ENCODE results near the gene IL12A.

IL12A gene

DNA sequence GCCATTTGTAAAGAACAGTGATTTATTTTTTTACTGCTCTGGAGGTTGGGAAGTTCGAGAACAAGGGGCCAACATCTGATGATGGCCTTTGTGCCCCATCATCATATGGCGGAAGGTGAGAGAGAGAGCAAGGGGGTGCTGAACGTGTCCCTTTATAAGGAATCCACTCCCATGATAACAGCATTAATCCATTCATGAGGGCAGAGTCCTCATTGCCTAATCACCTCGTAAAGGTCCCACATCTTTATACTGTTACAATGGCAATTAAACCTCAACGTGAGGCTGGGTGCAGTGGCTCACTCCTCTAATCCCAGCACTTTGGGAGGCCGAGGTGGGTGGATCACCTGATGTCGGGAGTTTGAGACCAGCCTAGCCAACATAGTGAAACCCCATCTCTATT is 8.3 kb downstream of the IL12A start:
- Histone ChIP-seq H3K4me3 (replicated peaks; ENCODE audit: insufficient read depth, low read length) (no peak overlapping the region), H3K27me3 (ENCODE audit: insufficient read depth, poor library complexity, severe bottlenecking) (no peaks in the 10 kb centered on the region), H3K27ac (replicated peaks) (no peak overlapping the region)
- DNase-seq (ENCODE audit: low read depth in 1 of 2, low spot score in 1 of 2) = no peak
- TF ChIP-seq CTCF (IDR thresholded peaks at IDR 0.05; ENCODE audit: insufficient read depth, low read length) = no peak
- TF ChIP-seq SPI1 (IDR thresholded peaks at IDR 0.05; ENCODE audit: borderline replicate concordance, low read depth) = no peak
- TF ChIP-seq GABPA (IDR thresholded peaks at IDR 0.05; ENCODE audit: low read depth) = no peak
- no peak for TF ChIP-seq POLR2AphosphoS5 (IDR thresholded peaks at IDR 0.05; ENCODE audit: low read depth)
- TF ChIP-seq, protein P1, sequence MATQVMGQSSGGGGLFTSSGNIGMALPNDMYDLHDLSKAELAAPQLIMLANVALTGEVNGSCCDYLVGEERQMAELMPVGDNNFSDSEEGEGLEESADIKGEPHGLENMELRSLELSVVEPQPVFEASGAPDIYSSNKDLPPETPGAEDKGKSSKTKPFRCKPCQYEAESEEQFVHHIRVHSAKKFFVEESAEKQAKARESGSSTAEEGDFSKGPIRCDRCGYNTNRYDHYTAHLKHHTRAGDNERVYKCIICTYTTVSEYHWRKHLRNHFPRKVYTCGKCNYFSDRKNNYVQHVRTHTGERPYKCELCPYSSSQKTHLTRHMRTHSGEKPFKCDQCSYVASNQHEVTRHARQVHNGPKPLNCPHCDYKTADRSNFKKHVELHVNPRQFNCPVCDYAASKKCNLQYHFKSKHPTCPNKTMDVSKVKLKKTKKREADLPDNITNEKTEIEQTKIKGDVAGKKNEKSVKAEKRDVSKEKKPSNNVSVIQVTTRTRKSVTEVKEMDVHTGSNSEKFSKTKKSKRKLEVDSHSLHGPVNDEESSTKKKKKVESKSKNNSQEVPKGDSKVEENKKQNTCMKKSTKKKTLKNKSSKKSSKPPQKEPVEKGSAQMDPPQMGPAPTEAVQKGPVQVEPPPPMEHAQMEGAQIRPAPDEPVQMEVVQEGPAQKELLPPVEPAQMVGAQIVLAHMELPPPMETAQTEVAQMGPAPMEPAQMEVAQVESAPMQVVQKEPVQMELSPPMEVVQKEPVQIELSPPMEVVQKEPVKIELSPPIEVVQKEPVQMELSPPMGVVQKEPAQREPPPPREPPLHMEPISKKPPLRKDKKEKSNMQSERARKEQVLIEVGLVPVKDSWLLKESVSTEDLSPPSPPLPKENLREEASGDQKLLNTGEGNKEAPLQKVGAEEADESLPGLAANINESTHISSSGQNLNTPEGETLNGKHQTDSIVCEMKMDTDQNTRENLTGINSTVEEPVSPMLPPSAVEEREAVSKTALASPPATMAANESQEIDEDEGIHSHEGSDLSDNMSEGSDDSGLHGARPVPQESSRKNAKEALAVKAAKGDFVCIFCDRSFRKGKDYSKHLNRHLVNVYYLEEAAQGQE (IDR thresholded peaks at IDR 0.05; ENCODE audit: insufficient replicate concordance, low read depth) = no peak

- Histone ChIP-seq H3K4me3 (replicated peaks; ENCODE audit: insufficient read depth, low read length) (no peak overlapping the region), H3K27ac (replicated peaks) (no peak overlapping the region), H3K27me3 (ENCODE audit: insufficient read depth, poor library complexity, severe bottlenecking) (no peaks in the 10 kb centered on the region)
- TF ChIP-seq CTCF (IDR thresholded peaks at IDR 0.05; ENCODE audit: insufficient read depth, low read length) (no peak), SPI1 (IDR thresholded peaks at IDR 0.05; ENCODE audit: borderline replicate concordance, low read depth) (no peak), POLR2AphosphoS5 (IDR thresholded peaks at IDR 0.05; ENCODE audit: low read depth) (no peak), GABPA (IDR thresholded peaks at IDR 0.05; ENCODE audit: low read depth) (no peak)
- TF ChIP-seq, protein P1 (IDR thresholded peaks at IDR 0.05; ENCODE audit: insufficient replicate concordance, low read depth) = no peak
- DNase-seq (ENCODE audit: low read depth in 1 of 2, low spot score in 1 of 2) = no peak
Observed at GRCh38 chr3:160001148-160001760, 12.6 kb downstream of the IL12A start.

- no peak overlapping the region for H3K27ac ChIP-seq (replicated peaks)
- no peak for DNase-seq (ENCODE audit: low read depth in 1 of 2, low spot score in 1 of 2)
- no peak overlapping the region for H3K4me3 ChIP-seq (replicated peaks; ENCODE audit: insufficient read depth, low read length)
- no peaks in the 10 kb centered on the region for H3K27me3 ChIP-seq (ENCODE audit: insufficient read depth, poor library complexity, severe bottlenecking)
- TF ChIP-seq POLR2AphosphoS5 (IDR thresholded peaks at IDR 0.05; ENCODE audit: low read depth) (no peak), CTCF (IDR thresholded peaks at IDR 0.05; ENCODE audit: insufficient read depth, low read length) (no peak)
- TF ChIP-seq, protein P1 (IDR thresholded peaks at IDR 0.05; ENCODE audit: insufficient replicate concordance, low read depth) = no peak
Observed at GRCh38 chr3:160001850-160002623, 13.4 kb downstream of the IL12A start.
